HG02840 (cell line): ENCODE results near the gene NXPE4.

Experiments
- ATAC-seq: cut with Tn5 transposase; IDR thresholded peaks from one replicate; pipeline ENCODE4 v1.9.1; 2021; ENCODE audit warnings: mild to moderate bottlenecking, moderate library complexity, moderate number of reproducible peaks; ENCODE audit not compliant: unreplicated experiment, low FRiP score

The NXPE4 gene

GRCh38 chr11:114563077-114563476 is 32.5 kb downstream of the NXPE4 start:
- no peak for ATAC-seq

- ATAC-seq, result no peak
Observed at GRCh38 chr11:114562166-114562916, 33.2 kb downstream of the NXPE4 start.

GRCh38 chr11:114559425-114560310 is 35.9 kb downstream of the NXPE4 start, which contains the start of gene NXPE1:
NXPE1 (minus strand) TSS chr11:114559881; CDS start chr11:114551201, 8,680 bp downstream.
- ATAC-seq, result no peak

- ATAC-seq, result no peak
Observed at GRCh38 chr11:114556135-114556534, 39.5 kb downstream of the NXPE4 start.

GRCh38 chr11:114553642-114554041 is 41.9 kb downstream of the NXPE4 start:
- no peak for ATAC-seq

GRCh38 chr11:114551060-114551459 is 44.5 kb downstream of the NXPE4 start:
- no peak for ATAC-seq

GRCh38 chr11:114525682-114526081 is 69.9 kb downstream of the NXPE4 start:
- ATAC-seq, result no peak

- no peak for ATAC-seq
Observed at GRCh38 chr11:114524122-114524521, 71.5 kb downstream of the NXPE4 start.

GRCh38 chr11:114522818-114523217 is 72.8 kb downstream of the NXPE4 start:
- ATAC-seq, result no peak
